ENCODE data around the gene TMEM120B.
"Not testable (repeated sequence)": the region's sequence is repeated elsewhere in the genome, so short reads cannot be mapped to it uniquely, and the experiment has no call there.

TMEM120B gene

DNA sequence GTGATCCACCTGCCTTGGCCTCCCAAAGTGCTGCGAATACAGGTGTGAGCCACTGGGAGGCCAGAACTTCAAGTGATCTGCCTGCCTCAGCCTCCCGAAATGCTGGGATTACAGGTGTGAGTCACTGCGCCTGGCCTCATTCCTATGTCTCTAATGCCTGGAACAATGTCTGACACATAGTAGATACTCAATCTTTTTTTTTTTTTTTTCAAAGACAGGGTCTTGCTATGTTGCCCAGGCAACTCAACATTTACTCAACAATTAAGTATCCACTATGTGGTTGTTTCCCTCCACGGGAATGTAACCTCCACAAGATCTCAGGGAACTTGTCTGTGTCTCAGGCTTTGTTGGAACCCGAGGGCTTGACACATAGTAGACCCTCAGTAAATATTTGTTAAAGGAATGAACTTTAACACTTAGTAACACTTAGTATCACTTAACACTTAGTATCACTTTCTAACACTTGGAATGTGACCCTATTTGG lies 3.0 kb upstream of the TMEM120B start:
- no peak for DNase-seq

DNA sequence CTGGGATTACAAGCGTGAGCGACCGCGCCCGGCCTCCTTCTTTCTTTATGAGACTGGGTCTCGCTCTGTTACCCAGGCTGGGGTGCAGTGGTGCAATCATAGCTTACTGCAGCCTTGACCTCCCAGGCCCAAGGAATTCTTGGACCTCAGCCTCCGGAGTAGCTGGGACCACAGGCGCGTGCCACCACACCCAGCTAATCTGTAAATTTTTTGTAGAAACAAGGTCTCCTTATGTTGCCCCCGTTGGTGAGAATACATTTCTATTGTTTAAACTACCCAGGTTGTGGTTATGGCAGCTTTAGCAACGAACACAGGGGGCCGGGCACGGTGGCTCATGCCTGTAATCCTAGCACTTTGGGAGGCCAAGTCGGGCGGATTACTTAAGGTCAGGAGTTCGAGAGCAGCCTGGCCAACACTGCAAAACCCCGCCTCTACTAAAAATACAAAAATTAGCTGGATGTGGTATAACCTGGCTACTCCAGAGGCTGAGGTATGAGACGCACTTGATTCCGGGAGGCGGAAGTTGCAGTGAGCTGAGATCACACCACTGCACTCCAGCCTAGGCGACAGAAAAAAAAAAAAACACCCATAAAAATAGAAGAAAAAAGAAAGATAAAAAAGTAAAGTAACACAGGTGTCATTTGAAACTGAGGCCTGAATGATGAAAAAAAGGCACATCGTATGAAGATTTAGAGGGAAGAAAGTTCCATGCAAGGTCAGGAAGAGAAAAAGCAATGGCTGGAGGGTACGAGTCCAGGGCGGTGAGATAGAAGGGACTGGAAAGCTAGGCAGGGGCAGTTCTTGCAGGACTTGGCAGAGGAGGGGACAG lies 977 bp upstream of the TMEM120B start:
- peak in 5 of 6 experiments; percentile 4 to 60 (median 13) for DNase-seq

DNA sequence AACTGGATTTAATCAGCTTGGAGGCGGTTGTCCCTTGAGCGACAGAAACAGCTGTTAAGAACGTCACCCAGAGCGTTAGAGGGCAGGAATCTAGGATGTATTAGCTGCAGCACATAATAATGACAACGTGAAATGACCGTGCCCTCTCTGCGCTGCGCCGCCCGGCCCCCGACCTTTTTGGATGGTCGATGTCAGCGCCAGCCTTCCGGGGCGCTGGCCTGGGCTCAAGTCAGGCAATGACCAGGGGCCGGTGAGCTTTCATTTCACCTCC lies 427 bp upstream of the TMEM120B start:
- peak in 3 of 6 experiments; percentile 34 to 57 (median 50) for DNase-seq

DNA sequence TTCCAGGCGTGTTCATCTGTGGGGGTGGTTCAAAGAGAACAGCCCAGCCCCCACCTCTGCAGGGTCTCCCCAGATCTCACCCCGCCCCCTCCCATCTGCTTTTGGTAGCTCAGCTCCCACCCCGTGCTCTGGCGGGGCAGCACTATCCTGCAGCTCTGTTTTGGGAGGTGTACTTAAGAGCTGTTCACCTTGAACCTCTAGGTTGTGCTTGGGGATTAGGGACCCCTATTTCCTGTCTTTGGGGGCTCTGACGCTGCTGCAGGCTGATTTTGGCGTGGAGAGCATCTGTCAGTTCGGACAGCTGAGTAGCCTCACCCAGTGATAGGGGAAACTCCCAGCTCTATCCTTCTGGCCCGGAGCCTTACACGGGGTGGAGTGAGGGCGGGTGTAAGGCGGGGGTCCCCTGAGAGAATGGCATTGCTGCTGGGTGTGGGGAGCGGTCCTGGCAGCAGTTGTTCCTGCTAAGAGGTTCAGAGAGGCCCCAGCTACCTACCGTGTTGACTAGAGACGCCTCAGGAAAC lies 765 bp downstream of the TMEM120B start:
- no peak for DNase-seq

DNA sequence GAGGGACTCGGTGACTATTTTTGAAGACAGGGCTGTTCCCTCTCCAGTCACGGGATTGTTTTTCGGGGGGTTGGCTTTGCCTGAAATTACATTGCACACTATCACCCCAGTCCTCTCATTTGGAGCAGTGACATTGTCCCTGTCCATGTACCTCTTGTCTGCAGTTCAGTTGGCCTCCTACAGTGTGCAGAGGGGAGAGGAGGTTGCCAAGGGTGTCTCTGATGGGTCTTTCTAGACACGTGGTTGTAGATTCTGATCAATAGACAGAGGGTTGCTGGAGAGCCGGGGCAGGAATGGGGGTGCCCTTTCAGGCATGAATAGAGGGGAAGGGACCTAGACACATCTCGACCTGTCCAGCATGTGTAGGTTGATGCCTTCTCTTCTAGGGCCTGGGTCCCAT lies 1.2 kb downstream of the TMEM120B start:
- DNase-seq: peak in 1 of 6 experiments; percentile 2

DNA sequence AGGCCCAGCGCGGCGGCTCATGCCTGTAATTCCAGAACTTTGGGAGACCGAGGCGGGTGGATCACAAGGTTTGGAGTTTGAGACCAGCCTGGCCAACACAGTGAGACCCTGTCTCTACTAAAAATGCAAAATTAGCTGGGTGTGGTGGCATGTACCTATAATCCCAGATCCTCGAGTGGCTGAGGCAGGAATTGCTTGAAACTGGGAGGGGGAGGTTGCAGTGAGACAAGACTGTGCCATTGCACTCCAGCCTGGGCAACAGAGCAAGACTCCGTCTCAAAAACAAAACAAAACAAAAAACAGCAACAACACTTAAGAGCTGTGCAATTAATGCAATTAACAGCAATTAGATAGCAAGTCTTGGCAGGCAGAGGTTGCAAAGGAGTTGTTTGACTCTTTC lies 2.5 kb downstream of the TMEM120B start:
- not testable (repeated sequence) for DNase-seq

DNA sequence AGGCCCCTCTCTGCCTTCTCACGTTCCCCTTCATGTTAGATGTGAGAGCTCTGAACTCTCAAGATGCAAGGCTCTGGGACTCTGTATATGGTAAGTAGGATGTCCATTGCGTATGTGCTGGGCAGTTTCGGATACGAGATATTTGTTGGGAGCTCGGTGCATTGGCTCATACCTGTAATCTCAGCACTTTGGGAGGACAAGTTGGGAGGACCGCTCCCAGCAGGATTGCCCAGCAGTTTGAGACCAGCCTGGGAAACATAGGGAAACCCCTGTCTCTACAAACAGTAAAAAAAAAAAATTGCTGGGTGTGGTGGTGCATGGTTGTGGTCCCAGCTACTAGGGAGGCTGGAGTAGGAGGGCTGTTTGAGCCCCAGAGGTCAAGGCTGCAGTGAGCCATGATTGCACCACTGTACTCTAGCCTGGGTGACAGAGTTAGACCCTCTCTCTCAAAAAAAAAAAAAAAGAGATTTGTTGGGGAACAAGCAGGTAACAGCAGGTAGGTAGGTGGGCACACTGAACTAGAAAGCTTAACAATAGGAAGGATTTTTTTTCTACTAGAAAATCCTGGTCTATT lies 3.4 kb downstream of the TMEM120B start:
- DNase-seq: no peak

DNA sequence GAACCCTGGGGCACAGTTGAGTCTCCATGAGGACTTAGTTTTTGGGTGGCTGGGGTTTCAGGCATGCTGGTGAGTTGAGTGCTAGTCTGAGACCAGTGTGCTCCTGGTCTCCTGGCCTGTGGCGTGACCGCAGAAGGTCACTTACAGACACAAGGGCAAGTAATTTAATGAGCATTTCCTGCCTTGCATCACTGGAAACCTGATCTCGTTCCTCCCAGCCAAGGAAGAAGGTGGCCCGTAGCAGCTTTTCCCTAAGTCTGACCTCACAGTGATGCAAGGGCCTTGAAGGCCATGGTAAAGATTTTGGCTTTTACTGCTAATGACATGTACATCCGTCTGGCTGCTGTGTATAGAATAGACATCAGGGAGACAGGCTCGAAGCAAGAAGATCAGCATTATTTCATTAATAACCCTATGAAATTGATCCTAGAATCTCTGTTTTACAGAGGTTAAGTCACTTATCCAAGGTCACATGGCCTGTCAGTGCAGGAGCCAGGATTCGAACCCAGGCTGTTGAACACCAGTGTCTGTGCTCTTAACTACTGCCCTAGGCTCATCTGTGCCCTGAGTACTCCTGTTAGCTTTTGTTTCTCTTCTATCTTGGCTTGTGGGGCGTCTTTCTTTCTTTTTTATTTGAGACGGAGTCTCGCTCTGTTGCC lies 4.6 kb downstream of the TMEM120B start:
- no peak for DNase-seq

DNA sequence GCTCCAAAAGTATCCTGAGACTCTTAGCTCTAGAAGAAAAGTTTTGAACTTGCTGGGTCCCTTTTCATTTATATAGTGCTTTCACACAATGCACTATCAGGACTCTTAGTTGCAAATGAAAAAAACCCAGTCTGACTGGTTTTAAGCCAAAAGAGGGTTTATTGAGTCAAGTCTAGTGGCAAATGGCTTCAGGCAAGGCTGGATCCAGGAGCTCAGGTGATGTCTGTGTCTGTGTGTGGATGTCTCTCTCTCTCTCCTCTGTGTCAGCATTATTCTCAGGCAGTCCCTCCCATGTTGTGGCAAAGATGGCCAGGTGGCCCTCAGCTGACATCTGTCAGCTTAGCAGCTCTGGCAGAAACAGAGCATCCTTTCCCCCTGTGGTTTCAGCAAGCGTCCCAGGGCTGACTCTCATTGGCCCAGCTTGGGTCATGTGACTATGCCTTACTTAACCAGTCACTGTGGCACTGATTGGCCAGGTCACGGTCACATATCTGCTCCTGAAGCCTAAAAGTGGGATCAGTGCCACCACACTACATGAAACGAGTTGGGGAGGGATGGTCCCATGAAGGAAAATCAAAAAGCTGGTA lies 6.2 kb downstream of the TMEM120B start:
- no peak for DNase-seq

DNA sequence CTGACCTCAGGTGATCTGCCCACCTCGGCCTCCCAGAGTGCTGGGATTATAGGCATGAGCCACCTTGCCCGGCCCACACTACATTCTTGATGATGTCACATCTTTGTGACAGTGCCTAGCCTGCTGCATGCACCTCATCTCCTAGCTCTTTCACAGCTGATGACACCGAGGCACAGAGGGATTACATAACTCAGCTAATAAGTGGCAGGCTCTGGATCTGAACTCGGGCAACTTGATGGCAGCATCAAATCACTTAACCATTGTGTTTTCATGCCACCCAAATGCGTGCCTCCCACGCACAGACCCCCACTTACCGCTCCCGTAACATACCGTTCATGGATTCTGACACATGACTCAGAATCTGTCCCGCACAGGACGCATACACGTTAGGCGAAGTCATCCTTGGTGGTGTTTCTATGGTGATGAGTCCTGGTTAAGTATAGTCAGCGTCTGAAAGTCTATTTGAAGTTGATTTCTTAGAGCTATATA lies 7.4 kb downstream of the TMEM120B start:
- no peak for DNase-seq

DNA sequence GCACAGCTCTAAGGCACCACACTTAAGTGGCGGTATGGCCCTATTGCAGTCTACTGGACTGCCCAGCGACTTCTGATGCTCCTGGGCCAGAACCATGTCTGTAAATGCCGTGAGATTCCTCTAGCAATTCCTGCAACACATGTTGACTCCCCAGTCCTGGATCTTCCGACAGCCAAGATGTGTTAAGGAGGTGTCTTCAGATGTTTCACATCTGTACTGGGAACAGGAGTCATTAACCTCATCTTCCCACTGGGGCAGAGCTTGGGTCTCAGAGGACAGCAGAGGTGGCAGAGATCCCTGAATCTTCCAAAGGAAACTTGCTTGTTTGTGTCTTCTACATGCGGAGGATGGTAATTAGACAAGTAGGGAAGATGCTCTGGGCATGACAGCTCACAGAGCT lies 8.2 kb downstream of the TMEM120B start:
- DNase-seq: no peak

DNA sequence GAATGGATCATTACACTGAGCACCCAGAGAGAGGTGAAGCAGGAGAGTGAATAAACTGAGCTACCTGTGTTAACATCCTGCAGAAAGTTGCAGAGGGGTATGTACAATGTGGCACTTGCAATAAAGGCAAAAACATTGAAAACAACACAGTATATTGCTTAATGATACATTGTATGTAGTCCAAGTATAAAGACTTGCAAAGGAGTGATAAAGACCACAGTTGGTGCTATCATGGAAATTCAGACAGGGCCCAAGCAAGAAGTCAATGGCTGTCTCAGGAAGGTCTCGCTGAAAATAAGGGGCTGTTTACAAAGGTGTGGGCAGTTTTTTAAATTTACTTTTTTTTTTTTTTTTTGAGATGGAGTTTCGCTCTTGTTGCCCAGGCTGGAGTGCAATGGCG lies 10.0 kb downstream of the TMEM120B start:
- no peak for DNase-seq

DNA sequence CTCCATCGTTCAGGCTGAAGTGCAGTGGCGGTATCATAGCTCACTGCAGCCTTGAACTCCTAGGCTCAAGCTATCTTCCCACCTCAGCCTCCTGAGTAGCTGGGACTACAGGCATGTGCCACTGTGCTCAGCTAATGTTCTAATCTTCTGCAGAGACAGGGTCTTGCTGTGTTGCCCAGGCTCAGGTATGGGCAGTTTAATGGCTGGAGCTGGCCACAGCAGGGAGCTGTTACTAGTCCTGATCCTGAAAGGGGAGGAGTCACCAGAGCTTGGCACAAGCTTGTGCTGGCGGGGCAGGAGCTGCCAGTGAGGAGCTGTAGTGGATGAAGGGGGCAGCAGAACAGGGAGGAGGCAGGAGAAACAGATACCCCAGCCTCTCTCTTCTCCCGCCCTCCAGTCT lies 10.6 kb downstream of the TMEM120B start:
- no peak for DNase-seq

DNA sequence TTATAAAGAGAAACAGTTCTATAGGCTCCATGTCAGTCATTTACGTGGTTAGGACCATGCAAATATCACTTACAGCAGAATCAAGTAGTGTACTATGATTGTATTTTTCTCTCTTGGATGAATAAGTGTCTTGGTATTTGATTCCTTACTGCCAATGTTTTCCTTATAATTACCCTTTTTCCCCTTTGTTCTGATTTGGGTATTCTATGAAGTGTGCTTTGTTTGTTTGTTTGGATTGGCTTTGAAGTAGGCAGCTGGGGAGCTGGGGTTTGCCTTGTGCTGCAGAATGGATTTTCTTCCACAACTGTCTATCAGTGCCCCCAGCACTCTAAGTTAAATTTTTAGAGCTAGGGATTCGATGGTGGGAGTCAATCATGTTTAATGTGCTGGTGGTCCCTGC lies 12.4 kb downstream of the TMEM120B start:
- no peak for DNase-seq

DNA sequence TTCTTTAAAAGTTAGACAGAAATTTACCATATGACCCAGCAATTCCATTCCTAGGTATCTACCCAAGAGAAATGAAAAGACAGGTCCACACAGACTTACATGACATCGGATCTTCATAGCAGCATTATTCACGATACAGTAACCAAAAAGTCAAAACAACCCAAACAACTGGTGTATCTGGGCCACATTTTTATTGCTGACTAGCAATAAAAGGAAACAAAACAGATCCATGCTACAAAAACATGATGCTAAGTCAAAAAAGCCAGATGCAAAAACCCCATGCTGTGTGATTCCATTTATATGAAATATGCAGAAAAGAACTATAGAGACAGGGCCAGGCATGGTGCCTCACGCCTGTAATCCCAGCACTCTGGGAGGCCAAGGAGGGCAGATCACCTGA lies 12.9 kb downstream of the TMEM120B start:
- DNase-seq: no peak

DNA sequence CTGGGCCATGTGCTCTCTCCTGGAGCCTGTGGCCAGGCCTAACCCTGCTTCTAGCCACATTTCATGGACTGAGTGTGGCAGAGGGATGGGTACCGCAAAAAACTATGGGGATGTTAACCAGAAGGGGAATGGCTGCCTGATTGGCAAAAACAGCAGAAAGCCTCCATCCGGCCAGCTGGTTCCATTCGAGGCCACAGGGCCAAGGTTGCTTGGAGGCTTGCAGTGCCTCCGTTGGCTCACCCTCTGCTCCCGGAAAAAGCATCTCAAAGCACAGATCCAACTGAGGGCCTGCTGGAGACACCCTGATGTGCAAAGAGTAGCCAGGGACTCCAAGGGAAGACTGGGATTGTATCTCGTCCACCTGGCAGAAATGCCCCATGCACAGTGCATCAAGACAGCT lies 16.5 kb downstream of the TMEM120B start:
- no peak for DNase-seq

DNA sequence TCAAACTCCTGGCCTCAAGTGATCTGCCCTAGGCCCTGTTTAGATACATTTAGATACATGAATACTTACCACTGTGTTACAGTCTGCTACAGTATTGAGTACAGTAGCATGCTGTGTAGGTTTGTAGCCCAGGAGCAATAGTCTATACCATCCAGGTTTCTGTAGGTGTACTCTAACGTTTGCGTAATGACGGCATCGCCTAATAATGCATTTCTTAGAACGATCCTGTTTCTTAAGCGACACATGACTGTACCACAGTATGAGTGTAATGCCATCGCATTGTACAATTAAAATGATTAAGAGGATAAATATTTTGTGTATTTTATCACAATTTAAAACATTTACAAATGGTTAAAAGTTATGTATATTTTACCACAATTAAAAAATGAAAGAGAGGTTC lies 18.9 kb downstream of the TMEM120B start:
- no peak for DNase-seq

DNA sequence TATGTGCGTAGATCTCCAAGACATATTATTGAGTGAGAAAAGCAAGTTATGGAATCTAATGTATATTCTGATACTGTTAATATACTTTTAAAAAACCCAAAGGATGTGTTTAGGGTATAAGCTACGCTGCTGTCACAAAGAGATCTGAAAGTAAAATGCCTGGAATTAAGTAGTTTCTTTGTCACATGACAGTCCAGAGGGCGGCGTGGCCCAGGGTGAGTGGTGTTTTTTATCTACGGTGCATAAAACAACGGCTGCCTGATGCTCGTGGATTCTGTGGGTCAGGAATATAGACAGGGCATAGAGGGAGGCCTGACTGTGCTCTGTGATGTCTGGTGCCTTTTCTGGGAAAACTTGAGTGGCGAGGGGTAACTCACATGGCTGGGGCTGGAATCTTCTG lies 21.3 kb downstream of the TMEM120B start:
- DNase-seq: no peak

DNA sequence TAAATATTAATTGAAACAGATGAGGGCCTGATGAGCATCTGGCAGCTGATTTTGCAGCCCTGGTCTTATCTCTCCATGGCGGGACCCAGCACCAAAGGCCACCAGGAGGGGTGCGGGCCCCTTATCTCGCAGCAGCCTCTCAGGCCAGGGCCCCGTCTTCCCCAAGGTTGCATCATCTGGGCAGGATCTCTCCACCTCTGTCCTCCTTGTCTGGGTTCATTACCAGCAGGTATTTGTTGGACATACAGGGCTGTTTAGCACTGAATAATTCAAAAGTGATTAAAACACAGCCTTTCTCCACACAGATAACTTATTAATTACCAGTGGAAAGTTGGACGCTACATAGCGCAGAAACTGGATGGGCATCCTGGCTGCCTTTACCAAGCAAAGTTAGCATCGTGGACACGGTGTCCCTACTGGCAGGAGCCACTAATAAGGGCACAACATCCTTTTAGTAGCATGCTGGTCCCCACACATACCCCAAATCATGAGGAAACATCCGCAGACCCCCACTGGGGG lies 25.8 kb downstream of the TMEM120B start:
- no peak for DNase-seq

DNA sequence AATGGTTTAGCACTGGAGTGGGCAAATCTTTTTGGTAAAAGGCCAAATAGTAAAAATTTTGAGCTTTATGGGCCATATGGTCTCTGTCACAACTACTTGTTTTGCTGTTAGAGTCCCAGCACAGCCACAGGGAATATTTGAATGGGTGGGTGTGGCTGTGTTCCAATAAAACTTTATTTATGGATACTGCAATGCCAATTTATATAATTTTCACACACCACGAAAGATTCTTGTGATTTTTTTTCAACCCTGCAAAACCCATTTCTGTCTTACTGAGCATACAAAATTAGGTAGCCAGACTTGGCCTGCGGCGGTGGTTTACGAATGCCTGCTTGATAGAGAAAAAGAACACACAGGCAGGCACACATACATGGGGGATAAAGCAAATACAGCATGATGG lies 28.3 kb downstream of the TMEM120B start:
- DNase-seq: no peak

DNA sequence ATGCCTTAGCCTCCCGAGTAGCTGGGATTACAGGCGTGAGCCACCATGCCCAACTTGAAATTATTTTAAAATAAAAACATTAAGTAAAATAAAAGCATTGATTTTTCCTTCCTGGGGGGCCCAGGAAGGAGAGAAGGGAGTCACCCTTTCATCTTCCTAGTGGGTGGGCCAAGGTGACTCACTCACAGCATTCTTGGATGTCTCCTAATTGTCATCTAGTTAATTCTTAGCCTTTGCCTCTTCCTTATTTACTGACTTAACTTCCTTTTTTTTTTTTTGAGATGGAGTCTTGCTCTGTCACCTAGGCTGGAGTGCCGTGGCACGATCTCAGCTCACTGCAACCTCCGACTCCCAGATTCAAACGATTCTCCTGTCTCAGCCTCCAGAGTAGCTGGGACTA lies 29.2 kb downstream of the TMEM120B start:
- DNase-seq: no peak

DNA sequence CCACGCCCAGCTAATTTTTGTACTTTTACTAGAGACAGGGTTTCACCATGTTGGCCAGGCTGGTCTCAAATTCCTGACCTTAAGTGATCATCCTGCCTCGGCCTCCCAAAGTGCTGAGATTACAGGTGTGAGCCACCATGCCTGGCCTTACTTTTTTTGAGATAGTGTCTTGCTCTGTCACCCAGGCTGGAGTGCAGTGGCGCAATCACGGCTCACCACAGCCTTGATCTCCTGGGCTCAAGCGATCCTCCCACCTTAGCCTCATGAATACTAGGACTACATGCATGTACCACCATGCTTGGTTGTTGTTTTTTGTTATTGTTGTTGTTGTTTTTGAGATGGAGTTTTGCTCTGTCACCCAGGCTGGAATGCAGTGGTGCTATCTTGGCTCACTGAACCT lies 33.0 kb downstream of the TMEM120B start:
- DNase-seq: not testable (repeated sequence)

DNA sequence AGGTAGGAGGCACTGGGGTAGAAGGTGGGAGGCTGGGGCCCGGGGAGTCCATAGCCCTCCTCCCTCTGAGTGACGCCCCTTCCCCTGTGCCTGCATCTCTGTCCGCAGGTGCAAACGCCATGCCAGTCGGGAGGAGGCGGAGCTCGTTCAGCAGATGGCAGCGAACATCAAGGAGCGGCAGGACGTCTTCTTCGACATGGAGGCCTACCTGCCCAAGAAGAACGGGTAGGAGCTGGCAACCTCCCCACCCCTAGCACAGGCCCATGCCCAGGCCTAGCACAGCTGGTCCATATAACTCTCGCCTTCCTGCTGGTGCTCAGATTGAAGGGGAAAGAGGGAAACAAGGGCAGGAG lies 35.6 kb downstream of the TMEM120B start:
- DNase-seq: no peak

Data from stimulated activated naive CD4-positive, alpha-beta T cell (primary cell).